ENCODE measurements around the gene LHX3. TPM values are rescaled to one million over a fixed set of nuclear protein-coding genes. Genes with fewer than 3 reads are reported as not detected.

Gene LHX3
- total RNA-seq, 1 donor from 2014 or later: not detected

DNA sequence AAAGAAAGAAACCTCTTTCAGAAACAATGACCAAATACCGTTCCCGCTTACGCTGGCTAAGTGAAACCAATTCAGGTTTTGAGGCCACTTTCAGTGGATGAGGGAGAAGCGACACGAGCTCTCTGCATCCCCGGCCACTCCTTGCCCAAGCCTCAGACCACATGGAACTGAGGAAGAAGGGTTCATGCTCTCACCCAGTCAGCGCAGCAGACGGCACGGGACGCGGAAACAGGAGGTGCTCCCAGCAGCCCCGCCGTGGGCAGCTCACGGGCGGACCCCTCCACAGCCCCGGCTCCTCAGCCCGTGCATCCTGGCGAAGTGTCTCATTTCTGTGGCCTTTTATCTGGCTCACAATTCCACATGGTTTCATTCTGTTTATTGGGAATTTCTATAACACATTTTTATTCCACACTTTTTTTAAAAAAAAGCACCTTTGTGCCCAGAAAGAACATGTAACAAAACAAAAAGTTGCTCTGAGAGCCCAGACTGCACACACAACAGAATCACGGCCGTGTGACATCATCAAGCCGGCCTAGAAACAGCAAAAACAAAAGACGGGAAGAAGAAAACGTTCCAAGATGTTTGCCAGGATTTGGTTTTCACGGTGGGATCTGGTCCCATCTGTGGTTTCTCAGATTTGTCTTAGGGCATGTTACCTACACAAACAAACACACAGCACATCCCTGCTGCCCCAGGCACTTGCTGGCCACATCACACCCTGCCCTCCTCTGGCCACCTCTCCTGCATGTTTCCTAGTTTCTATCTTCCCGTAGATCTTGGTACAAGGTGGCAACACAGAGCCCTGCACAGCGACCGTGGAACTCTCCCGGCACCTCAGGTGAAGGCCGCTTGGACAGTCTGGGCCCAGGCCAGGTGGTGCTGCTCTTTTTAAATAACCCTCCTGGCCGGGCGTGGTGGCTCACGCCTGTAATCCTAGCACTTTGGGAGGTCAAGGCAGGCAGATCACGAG is 24.5 kb upstream of the LHX3 start:
- no peak overlapping the region for H3K4me3 Mint-ChIP-seq
- H3K4me1 Mint-ChIP-seq (ENCODE audit: low read depth): peaks cover 56% of the 10 kb centered on the region
- H3K27me3 Mint-ChIP-seq (ENCODE audit: insufficient read depth): no peaks in the 10 kb centered on the region
- intact Hi-C loops (cut with micrococcal nuclease): no loop called here
- no peaks in the 10 kb centered on the region for H3K9me3 Mint-ChIP-seq
- H3K27ac Mint-ChIP-seq: no peak overlapping the region
- no peak for DNase-seq (ENCODE audit: low spot score)
- H3K36me3 Mint-ChIP-seq (ENCODE audit: low read depth): peaks cover 19% of the 10 kb centered on the region

DNA sequence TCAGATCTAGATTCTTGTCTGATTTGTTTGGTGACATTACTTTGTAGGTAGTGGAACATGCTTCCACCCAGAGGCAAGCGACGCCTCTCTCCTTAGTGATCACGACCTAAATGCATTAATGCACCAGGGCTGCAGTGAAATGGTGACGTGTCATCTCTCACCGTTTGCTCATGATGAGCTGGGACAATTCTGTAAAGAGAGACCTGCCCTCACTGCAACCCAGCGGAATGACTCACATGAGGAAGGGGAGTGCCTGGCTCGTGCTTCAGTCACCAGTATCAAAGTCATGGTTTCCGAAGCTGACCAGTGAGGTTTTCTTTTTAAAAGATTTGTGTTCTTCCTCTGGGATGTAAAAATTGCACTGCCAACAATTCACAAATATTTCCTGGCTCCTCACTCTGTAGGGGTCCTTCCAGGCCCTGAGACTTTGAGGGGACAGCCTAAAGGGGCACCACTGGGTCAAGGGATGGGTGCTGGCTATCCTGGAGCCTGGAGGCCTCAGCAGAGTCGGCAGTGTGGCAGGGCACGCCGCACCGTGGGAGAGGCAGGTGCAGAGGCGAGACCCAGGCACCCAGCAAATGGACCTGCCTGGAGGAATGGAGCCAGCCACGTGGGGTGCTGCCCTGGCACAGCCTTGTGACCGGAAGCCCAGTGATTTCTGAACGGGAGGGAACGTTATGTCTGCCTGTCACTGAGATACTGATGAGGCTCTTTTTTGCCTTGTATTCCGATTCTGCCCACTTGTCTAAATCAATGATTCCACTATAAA is 23.4 kb upstream of the LHX3 start:
- intact Hi-C loops (cut with micrococcal nuclease): no loop called here
- Mint-ChIP-seq H3K36me3 (ENCODE audit: low read depth) (peaks cover 14% of the 10 kb centered on the region), H3K9me3 (no peaks in the 10 kb centered on the region), H3K4me3 (no peak overlapping the region), H3K27me3 (ENCODE audit: insufficient read depth) (no peaks in the 10 kb centered on the region), H3K4me1 (ENCODE audit: low read depth) (peaks cover 45% of the 10 kb centered on the region), H3K27ac (peak overlapping the region; percentile 6)
- no peak for DNase-seq (ENCODE audit: low spot score)

DNA sequence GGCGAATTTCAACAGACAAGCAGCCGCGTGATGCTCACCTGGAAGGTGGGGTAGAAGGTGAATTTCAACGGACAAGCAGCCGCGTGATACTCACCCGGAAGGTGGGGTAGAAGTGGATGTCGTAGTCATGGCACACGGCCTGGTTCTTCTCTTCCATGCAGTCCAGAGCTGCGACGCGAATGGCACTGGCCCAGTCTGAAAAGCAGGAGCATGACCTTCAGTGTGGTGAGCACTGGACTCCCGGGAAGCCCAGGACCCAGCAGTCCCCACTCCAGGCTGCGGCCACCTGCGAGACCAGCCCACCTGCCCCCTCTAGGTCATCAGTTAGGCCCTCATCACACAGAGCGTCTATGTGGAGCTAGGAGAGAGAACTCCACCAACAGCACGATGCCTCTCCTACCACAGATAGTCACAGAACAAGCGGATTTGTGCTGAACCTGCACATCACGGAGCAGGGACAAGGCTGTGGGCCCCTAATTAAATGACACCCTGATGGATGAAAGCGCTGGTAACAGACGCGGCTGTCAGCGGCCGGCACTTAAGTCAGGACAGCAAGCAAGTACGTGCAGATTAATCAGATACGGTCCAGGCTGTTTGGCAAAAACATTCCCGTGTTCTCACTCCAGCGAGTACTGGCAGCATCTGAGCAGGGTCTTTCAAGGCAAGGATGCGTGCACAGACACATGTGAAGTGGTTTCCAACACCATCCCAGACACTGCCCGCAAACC is 21.9 kb upstream of the LHX3 start:
- Mint-ChIP-seq H3K4me3 (no peak overlapping the region), H3K4me1 (ENCODE audit: low read depth) (peaks cover 34% of the 10 kb centered on the region), H3K36me3 (ENCODE audit: low read depth) (peaks cover 17% of the 10 kb centered on the region), H3K27me3 (ENCODE audit: insufficient read depth) (no peaks in the 10 kb centered on the region), H3K9me3 (no peaks in the 10 kb centered on the region), H3K27ac (no peak overlapping the region)
- intact Hi-C loops (cut with micrococcal nuclease): no loop called here
- DNase-seq (ENCODE audit: low spot score): no peak

DNA sequence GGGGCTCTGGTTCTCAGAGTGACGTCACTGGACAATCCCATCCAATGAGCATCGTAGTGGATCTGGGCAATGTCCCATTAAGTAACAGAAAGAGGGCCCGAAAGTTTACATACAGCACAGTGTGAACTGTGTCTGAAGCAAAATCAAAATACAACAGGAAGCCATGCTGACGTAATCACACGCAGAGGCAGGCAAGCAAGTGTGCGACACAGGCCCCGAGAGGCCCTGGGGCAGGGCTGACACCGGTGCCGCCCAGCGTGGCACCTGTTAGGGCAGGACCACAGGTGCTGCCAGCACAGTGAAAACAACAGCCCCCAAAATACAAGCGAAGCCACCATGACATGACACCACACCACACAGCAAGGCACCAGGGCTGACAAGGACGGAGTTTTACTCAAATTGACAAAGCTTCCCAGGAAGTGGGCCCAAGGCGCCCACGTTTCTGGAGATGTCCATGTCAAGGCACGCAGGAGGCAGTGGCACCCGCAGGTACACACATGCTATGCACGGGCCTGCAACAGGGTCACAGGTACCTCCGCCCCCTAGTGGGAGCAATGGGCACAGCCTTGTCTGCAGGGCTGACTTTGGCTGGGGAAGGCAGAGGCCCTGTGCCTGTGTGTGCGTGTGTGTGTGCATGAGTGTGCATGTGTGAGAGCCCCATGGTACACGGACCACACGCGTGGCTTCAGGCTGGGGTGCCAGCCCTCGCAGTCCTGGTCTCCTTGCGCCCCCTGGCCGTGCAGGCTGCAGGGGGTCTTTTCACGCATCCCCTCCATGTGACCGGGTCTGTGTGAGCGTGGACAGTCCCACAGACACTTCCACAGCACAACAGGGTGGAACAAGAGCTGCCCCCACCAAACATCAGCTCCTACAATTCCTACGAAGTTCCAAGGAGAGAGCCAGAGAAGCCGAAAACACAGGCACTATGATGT is 21.1 kb upstream of the LHX3 start:
- H3K36me3 Mint-ChIP-seq (ENCODE audit: low read depth): peaks cover 17% of the 10 kb centered on the region
- no peak overlapping the region for H3K4me3 Mint-ChIP-seq
- no peaks in the 10 kb centered on the region for H3K9me3 Mint-ChIP-seq
- peaks cover 32% of the 10 kb centered on the region for H3K4me1 Mint-ChIP-seq (ENCODE audit: low read depth)
- no peak overlapping the region for H3K27ac Mint-ChIP-seq
- peak; percentile 55 for DNase-seq (ENCODE audit: low spot score)
- intact Hi-C loops (cut with micrococcal nuclease): no loop called here
- H3K27me3 Mint-ChIP-seq (ENCODE audit: insufficient read depth): no peaks in the 10 kb centered on the region

DNA sequence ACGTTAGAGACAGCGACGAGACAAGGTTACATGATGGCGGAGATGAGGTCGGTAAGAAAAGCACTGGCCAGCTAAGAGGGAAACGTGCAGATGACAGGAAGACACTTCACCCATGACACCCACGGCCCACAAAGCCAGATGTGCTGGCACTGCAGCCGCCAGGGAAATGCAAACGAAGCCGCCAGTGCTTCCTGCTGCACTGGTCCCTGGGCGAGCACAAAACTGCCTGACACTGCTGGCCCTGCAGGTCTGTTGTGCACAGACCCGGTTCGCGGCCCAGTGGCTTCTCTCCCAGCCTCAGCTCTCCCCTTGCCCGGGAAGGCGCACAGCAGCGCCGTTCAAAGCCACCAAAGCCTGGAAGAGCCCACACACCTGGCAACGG is 20.4 kb upstream of the LHX3 start:
- peaks cover 26% of the 10 kb centered on the region for H3K4me1 Mint-ChIP-seq (ENCODE audit: low read depth)
- intact Hi-C loops (cut with micrococcal nuclease): no loop called here
- peaks cover 16% of the 10 kb centered on the region for H3K36me3 Mint-ChIP-seq (ENCODE audit: low read depth)
- no peaks in the 10 kb centered on the region for H3K9me3 Mint-ChIP-seq
- no peak overlapping the region for H3K4me3 Mint-ChIP-seq
- no peak overlapping the region for H3K27ac Mint-ChIP-seq
- no peak for DNase-seq (ENCODE audit: low spot score)
- no peaks in the 10 kb centered on the region for H3K27me3 Mint-ChIP-seq (ENCODE audit: insufficient read depth)

DNA sequence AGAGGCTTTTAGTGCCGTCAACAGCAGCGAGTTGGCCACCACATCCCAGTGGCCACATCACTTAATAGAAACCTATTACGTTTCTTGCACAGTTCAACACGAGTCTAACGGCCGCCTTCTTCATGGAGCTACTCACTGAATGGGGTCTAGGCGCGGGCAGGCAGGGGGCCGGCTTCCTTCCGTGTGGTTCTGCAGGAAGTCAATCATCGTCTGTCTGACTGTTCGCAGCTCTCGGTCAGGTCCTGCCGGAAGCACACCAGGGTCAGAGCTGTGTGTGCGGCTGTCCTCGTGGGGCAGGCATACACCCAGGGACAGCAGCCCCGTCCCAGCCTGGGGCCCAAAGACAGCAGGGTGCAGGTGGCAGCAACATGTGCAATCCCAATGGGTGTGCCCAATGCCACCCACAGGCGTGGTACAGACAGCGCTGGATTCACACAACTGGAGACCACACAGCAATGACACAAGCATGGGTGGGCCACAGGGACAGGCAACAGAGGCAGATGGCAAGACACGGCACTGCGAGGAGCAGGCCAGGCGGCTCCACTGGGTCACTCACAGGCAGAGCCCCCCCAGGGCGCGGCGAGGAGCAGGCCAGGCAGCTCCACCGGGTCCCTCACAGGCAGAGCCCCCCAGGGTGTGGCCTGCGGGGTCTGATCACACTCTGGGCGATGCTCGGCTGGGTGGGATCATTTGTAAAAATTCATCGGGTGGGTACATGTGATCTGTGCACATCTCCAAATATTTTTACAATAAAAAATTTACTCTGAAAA is 19.1 kb upstream of the LHX3 start:
- Mint-ChIP-seq H3K36me3 (ENCODE audit: low read depth) (peaks cover 16% of the 10 kb centered on the region), H3K27ac (no peak overlapping the region), H3K27me3 (ENCODE audit: insufficient read depth) (no peaks in the 10 kb centered on the region), H3K4me3 (no peak overlapping the region), H3K4me1 (ENCODE audit: low read depth) (peaks cover 24% of the 10 kb centered on the region), H3K9me3 (no peaks in the 10 kb centered on the region)
- DNase-seq (ENCODE audit: low spot score): no peak
- intact Hi-C loops (cut with micrococcal nuclease): no loop called here

DNA sequence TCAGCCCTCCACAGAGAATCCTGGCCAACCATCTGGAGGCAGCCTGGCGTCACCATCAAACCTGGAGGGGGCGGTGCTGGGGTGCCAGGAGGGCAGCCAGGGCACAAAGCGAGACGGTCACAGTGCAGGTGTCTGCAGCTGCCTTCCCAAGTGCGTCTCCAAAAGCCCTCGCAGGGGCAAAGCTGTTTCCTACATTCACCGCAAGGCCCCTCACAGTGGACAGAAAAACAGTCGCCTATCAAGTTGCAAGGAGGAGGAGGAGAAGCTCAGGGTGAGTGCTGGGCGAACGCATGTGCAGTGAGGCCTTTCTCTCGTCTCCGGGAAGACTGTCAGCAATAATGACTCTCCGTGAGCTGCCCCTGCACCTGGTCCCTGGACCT is 18.0 kb upstream of the LHX3 start:
- Mint-ChIP-seq H3K27me3 (ENCODE audit: insufficient read depth) (no peaks in the 10 kb centered on the region), H3K9me3 (no peaks in the 10 kb centered on the region), H3K36me3 (ENCODE audit: low read depth) (peaks cover 14% of the 10 kb centered on the region), H3K4me1 (ENCODE audit: low read depth) (peaks cover 14% of the 10 kb centered on the region), H3K27ac (no peak overlapping the region), H3K4me3 (no peak overlapping the region)
- no peak for DNase-seq (ENCODE audit: low spot score)
- intact Hi-C loops (cut with micrococcal nuclease): no loop called here

DNA sequence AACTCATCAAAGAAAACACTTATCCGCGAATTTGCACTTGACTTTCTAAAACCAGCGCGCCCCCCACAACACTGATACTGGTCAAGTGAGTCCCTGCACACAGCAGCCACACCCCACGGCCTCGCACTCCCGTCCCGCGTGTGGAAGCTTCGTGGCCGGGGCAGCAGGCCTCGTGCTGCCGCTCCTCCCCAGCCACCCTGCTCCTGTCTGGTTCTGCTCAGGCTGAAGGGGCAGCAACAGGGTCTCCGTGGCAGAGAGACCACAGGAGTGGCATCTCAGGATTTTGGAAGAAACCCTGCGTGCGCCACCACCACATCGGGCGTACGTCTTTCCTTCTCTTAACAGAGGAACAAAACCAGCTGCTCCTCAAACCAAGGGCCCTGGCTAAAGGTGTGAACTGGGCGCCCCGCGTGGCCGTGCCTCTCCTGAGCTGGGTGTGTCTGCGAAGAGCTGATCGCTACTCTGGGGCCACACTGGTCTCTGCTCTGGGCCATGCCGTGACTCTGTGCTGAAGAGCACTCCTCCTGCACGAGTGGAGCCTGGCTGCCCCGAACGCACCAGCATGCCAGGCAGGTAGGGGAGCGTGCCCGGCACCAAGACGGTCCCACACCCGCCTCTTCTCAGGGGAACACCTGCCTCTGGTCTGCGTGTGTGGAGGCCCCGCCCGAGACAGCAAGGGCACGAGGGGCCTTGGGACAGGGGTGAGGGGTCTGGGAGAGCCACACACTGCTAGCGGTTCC is 17.4 kb upstream of the LHX3 start:
- no peak overlapping the region for H3K4me3 Mint-ChIP-seq
- no peaks in the 10 kb centered on the region for H3K27me3 Mint-ChIP-seq (ENCODE audit: insufficient read depth)
- DNase-seq (ENCODE audit: low spot score): no peak
- peaks cover 13% of the 10 kb centered on the region for H3K4me1 Mint-ChIP-seq (ENCODE audit: low read depth)
- H3K27ac Mint-ChIP-seq: no peak overlapping the region
- peaks cover 16% of the 10 kb centered on the region for H3K36me3 Mint-ChIP-seq (ENCODE audit: low read depth)
- intact Hi-C loops (cut with micrococcal nuclease): no loop called here
- H3K9me3 Mint-ChIP-seq: no peaks in the 10 kb centered on the region

DNA sequence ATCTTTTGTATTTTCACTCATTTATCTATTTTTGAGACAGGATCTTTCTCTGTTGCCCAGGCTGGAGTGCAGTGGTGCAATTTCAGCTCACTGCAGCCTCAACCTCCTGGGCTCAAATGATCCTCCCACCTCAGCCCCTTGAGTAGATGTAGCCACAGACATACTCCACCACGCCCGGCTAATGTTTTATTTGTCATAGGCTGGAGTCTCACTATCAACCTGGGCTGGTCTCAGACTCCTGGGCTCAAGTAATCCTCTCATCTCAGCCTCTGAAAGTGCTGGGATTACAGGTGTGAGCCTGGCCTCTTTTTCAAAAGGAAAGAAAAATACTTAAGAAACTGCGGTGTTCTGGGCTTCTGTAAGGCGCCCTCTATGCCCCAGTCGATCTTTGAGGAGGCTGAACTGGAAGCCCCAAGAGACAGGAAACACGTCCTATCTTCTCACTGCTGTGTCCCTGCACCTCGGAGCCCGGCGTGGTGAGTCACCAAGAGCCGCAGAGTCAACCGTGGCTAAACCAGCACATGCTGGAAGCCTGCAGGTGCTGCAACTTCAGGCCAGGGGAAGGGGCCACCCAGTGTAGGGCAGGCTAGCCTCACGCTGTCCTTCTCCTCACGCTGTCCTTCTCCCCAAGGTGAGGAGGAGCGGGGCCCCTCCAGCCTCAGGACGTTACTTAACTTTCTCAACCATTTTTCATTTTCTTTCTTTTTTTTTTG is 15.2 kb upstream of the LHX3 start:
- Mint-ChIP-seq H3K4me1 (ENCODE audit: low read depth) (peaks cover 11% of the 10 kb centered on the region), H3K36me3 (ENCODE audit: low read depth) (peaks cover 22% of the 10 kb centered on the region), H3K27me3 (ENCODE audit: insufficient read depth) (no peaks in the 10 kb centered on the region), H3K27ac (peak overlapping the region; percentile 16), H3K4me3 (no peak overlapping the region), H3K9me3 (no peaks in the 10 kb centered on the region)
- no peak for DNase-seq (ENCODE audit: low spot score)
- intact Hi-C loops (cut with micrococcal nuclease): no loop called here

DNA sequence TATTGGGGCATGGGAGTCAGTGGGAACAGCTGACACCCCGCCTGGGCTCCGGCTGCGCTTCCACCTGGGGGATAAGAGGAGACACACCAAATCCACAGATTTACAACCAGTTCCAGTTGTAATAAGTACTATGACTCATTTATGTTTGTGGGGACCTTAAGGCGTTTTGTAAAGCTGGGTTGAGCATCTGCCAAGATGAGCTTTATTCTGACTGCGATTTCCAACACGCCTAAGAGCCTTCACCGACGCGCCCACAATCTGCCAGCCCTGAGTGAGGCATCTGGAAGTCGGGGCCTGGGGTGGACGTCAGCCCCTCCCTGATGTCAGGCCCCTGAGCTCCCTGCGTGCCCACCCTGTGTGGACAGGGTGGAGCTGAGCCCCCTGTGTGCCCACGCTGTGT is 14.3 kb upstream of the LHX3 start:
- H3K4me3 Mint-ChIP-seq: no peak overlapping the region
- no peaks in the 10 kb centered on the region for H3K27me3 Mint-ChIP-seq (ENCODE audit: insufficient read depth)
- intact Hi-C loops (cut with micrococcal nuclease): no loop called here
- no peak for DNase-seq (ENCODE audit: low spot score)
- H3K4me1 Mint-ChIP-seq (ENCODE audit: low read depth): peaks cover 7% of the 10 kb centered on the region
- H3K27ac Mint-ChIP-seq: no peak overlapping the region
- peaks cover 28% of the 10 kb centered on the region for H3K36me3 Mint-ChIP-seq (ENCODE audit: low read depth)
- peaks cover 3% of the 10 kb centered on the region for H3K9me3 Mint-ChIP-seq

DNA sequence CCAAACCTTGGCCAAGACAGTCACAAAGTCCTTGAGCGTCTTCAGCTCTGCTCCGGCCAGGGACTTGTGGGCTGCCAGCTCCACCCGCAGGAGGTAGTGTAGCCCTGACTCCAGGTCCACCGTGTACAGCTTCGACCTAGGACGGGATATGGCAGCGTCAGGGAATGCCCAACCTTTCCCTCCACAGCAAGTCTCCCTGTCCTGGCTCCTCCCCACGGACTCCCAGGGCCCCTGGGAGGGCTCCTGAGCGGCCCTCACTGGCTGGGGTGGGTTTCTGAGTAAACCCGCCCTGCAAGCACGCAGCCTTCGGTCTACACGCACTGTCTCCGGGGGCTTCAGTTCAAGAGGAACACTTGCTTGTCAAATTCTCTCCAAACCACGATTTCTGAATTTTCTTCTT is 13.7 kb upstream of the LHX3 start:
- Mint-ChIP-seq H3K4me3 (no peak overlapping the region), H3K4me1 (ENCODE audit: low read depth) (peaks cover 7% of the 10 kb centered on the region), H3K36me3 (ENCODE audit: low read depth) (peaks cover 31% of the 10 kb centered on the region), H3K9me3 (peaks cover 3% of the 10 kb centered on the region), H3K27ac (no peak overlapping the region), H3K27me3 (ENCODE audit: insufficient read depth) (no peaks in the 10 kb centered on the region)
- DNase-seq (ENCODE audit: low spot score): no peak
- intact Hi-C loops (cut with micrococcal nuclease): no loop called here
